ENCODE data around the gene NACC2. TPM values are rescaled to one million over a fixed set of nuclear protein-coding genes. Genes with fewer than 3 reads are reported as not detected.

The NACC2 gene
- total RNA-seq, 1 donor from 2014 or later: 36.0 TPM

DNA sequence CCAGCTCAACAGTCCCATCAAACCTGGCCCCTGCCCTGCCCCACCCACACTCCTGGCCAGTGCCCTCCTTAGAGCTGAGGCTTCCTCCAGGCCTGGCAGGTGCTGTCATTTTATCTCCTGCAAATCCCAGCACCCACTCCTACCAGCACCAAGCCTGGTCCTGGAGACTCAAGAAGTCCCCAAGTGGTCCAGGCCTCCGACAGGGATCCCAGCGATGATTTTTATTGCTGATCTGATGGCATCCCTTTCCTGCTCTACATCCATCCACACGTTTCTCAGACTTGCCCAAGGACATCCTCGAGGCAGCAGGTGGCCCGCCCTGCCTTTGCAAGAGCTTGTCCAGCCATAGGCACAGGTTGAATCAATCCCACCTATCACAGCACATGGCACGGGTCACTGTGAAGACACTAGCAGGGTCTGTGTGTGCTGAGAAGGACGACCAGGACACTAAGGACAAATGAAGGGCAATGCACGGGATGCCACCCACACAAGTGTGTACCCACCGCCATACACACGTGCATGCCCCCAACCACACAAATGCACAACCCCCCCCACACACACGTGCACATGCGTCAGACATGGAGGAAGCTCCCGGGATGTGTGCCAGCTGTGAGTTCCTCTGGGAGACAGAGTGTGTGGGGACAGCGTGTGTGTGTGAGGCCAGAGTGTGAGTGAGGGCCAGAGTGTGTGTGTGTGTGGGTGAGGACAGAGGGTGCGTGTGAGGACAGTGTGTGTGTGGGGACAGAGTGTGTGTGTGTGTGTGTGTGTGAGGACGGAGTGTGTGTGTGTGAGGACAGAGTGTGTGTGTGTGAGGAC, 71.5 kb downstream of the NACC2 start:
- DNase-seq (ENCODE audit: low spot score): no peak

DNA sequence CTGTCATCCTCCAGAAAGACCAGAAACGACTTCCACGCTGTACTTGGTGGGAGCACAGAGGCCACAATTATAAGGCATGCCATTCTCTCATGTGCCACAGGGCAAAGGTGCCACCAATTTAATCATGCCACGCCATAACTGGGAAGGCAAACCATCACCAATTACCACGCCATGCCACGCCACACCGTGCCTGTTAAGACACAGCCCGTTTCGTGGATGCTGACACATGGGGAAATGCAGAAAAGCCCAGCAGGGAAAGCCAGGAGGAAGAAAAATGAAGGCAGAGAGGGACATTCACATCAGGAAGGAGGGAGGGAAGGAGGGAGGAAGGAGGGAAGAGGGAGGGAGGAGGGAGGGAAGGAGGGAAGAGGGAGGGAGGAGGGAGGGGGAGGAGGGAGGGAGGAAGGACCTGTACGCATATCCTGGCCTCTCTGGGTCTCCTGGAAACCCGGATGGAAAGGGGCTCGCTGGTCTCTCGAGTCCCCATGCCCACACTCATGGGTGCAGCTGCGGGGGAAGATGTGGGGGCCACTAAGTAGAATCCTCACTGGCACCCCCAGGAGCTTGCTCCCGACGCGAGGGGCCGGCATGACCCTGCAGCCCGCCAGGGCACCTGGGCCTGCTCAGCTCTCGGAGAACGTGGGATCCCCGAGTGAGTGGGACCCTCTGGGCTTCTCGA, 72.2 kb downstream of the NACC2 start:
- no peak for DNase-seq (ENCODE audit: low spot score)

DNA sequence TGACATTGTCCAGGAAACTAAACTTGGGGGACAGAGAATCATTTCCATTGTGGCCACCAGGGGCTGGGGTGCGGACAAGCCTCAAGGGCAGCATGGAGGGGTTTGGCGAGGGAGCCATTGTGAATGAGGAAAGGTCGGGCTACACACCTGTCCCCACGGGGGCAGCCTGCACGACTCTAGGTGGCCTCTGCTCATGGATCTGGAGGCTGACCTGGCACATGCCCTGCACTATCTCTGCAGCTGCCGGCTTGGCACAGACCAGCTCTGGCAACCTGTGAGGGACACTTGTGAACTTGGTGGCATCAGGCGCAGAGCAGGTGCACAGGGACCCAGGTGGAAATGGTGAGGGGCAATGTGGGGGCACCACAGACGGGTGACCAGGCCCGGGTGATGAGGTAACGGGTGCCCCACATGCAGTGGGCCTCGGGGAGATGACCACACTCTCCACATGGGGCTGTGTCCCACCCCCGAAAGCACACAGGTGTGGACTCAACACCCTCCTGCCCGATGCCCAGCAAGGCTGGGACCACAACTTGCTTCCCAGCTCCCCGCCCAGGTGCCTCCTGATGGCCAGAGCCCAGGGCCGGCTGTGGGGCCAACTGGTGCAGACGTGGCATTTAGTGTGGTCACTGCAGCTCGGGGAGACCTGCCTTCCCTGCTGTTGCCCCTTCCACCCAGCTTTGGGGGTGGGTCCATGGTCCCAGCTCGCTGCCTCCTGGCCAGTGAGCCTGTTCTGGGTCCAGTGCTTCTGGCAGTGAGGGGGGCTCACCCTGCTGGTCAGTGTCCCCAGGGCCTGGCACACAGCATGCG, 73.0 kb downstream of the NACC2 start:
- no peak for DNase-seq (ENCODE audit: low spot score)

DNA sequence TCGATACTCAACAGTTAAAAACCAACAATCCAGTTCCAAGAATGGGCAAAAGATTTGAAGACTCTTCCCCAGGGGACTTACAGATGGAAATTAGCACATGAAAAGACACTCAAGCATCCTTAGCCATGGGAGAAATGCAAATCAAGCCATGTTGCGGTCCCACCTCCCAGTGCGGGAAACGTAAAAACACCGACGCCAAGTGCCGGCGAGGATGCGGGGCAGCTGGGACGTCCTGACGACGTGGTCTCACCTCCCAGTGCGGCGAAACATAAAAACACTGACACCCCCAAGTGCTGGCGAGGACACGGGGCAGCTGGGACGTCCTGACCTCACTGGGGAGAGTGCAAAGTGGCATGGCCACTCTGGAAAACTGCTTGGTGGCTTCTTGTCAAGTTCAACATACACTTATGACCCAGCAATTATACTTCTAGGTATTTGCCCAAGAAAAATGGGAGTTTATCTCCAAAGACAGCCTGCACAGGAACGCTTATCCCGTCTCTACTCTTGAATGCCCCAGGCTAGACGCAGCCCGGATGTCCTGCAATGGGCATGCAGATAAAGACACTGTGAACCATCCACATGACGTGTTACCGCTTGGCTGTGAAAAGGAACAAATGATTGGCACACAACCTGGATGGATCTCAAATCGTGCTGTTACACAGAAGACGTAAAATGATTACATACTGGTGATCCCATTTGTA, 73.8 kb downstream of the NACC2 start:
- no peak for DNase-seq (ENCODE audit: low spot score)

DNA sequence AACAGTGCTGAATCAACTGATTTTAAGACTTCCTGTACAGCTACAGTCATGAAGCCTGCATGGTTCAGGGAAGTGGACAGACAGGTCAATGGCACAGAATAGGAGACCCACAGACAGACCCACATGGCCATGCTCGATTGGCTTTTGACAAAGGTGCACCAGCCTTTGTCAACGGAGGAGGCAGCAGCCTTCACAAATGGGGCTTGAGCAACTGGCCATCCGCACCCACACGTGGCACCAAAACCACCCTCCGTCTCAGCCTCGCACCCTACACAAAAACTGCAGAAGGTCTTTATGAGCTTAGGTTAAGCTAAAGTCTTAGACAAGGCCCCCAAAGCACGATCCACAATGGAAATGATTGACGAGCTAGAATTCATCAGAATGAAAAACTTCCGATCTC, 74.4 kb downstream of the NACC2 start:
- no peak for DNase-seq (ENCODE audit: low spot score)

DNA sequence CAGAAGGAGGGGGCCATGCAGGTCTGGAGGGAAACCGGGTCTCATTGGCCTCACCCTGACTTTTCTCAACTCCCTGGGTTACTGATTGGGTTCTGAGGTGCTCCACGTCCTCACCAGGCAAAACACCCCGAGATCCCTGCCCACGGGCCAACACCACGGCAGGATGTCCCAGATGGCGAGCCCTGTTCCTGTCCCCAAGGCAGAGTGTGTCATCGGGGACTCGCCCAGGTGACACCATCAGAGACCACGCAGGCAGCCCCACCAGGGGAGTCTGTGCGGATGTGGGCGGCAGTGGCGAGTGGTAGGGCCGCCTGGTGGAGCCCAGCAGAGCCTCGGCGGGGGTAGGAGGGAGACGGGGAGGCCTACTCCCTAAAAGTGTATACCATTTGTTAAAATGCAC, 74.9 kb downstream of the NACC2 start:
- no peak for DNase-seq (ENCODE audit: low spot score)

DNA sequence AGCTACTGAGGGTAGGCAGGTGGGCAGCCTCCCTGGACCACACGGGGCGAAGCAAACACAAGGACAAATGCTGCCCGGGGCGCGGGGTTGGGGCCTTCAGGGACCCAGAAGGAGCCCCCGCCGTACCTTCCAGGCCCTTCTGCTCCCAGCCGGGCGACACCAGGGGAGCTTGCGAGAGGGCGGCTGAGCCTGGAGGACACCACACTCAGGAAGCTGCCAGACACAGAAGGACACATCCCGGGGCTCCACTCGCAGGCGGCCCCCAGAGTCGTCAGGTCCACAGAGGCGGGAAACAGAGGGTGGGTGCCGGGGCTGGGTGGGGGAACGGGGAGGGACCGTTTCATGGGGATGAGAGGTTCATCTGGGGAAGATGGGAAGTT, 75.4 kb downstream of the NACC2 start:
- no peak for DNase-seq (ENCODE audit: low spot score)

DNA sequence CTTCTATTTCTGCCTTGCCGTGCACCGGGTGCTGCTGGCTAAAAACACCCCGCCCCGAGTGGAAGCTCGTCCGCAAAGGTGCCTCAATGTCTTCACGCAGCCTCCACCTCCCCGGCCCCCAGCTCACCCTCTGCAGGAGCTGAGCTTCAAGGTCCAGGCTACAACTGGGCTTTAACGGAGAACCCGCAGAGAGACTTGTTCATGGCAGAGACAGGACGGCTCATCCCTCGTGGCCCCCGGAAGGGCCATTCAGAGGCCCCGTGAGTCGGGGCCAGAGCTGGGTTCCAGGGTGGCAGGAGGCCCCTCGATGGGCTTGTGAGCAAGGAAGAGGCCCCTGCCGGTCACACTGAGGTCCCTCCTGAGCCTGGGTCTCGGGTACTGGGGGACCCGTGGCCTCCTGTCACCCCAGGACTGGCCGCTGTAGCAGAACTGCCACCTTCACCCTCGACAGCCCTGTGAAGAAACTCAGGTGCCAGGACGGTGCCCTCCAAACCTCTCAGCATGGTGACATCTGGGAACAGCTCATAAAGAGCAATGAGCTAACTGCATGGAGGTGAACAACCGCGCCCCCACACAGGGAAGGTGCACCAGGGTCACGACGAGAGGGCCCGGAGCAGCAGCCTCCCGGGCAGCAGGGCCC, 75.9 kb downstream of the NACC2 start:
- no peak for DNase-seq (ENCODE audit: low spot score)

DNA sequence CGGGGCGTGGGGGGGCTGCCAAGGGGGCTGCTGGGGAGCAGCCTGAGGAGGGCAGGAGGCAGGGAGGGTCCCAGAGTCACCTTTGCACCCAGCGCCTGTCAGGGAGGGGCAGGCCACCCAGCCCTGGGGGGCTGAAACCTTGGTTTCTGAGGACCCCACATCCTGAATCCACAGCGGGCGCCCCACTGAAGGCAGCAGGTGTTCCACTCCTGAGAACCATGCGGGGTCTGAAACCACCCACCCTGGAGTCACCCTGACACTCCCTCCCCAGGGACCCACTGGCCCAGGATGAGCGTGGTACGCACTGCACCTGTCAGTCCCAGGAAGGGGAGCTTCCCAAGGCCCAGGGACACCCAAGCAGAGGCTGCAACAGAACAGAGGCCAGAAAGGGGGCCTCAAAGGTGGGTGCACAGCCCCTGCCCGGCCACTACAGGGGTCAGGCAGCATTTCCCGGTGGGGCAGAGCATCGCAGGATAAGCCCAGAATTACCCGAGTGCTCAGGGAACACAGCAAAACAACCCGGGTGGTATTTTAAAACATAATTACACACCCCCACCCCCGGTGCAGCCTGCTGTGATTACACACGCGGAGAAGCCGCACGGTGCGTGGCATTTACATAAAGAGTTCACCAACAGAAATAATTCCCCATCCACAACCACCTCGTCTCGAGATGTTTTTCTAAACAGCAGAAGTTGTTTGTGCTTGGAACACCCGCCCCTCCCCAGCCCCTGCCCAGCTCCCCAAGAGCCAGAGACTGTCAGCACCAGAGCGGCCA, 76.6 kb downstream of the NACC2 start:
- no peak for DNase-seq (ENCODE audit: low spot score)

DNA sequence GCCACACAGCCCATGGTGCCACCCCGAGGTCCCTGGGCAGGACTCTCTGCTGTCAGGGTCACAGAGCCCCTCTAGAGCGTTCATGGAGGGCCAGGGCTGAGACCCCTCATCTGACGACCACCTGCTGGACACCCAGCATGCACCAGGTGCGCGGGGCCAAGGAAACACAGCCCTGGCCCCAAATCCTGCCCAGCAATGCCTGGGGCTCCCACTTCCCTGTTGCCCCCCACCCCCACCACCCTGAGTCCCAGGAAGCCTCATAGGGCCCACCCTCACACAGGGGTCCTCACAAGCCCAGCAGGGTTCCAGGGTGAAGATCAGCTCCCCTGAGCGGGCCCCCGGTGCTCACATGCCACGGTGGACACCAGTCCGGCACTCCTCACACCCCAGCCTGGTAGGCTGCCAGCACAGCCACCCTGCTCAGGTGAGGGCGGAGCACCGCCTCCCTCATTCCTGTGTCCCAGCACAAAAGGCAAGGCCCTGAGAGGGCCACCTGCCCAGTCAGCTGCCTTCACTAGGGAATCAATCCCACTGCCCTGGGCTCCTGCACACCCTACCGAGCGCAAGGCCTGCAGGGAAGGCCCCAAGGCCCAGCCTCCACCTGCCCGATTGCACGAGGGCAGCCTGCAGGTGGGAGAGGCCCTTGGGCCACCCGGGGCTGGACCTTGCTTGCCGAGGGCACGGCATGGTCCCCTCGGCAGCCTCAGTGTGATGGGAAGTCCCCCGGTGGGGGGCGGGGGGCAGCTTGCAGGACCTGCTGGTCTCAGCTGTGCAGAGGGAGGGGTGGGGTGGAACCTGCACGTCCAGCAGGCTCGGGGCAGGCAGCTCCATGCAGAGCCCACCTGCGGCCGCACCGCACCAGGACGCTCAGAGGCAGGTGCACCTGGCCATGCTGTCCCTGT, 77.5 kb downstream of the NACC2 start:
- DNase-seq (ENCODE audit: low spot score): no peak

DNA sequence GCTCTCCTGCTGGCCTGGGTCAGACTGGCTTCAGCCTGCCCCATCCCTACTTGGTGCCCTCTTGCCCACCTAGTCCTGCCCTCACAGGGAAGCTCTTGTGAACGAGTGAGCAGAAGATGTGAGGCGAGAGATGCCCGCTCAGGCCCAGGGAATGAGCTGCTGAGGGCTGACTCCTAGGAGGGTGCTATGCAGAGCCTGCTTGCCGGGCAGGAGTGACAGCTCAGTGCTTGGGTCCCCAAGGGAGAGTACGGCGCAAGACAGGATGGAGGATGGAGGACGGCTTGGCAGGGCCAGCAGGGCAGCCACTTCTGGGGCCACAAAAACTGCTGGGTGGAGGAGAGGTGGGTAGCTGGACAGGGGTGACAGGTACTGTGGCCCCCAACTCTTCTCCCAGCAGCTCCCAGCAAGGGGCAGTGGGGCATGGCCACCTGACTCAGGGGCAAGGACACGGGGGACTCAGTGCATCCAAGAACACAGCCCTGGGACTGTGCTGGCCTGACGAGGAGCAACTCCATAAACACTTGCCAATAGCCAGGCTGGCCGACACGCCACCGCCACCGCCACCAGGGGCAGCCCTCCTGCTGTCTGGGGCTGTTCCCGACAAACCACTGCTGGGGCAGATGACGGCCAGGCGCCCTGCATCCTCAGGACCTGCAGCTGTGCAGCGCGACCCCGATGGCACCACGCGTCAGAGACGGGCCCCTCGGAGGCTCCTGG, 78.4 kb downstream of the NACC2 start:
- no peak for DNase-seq (ENCODE audit: low spot score)

DNA sequence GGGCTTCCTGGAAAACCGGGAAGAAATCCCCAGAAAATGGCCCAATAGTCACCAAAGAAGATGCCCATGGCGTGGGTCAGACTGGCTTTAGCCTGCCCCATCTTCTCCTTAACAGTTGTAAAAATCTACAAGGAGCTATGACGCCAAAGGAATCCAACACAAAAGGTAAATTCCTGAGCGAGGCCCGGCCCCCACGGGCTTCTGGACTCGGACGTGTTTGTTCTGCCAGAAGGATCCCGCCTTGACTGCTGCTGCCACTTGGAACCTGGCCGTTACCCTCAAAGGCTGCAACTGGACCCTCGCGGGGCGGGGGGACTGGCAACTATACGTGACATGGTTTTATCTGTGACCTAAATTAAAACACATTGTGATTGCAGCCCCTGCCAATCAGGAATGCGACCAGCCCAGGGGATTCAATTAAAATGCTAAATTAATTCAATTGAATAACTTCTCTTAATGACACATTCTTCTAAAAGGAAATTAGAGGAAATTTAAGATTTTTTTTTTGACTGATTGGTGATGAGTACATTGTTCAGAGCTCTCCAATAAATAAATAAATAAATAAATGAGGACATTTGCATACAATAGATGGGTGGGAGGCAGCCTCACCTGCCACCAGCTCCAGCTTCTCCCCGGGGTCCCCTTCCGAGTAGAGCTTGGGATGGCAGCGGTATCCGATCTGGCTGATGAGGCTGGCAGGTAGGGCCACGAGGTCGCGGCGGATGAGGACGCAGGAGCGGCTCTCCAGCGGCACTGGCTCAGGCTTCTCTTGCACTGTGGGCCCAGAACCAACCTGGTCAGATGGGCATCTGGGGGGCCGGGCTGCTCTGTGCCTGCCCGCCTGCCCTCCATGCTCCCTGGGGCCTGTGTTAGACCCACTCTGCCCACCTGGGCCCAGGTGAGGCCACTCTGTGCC, 79.2 kb downstream of the NACC2 start:
- no peak for DNase-seq (ENCODE audit: low spot score)

DNA sequence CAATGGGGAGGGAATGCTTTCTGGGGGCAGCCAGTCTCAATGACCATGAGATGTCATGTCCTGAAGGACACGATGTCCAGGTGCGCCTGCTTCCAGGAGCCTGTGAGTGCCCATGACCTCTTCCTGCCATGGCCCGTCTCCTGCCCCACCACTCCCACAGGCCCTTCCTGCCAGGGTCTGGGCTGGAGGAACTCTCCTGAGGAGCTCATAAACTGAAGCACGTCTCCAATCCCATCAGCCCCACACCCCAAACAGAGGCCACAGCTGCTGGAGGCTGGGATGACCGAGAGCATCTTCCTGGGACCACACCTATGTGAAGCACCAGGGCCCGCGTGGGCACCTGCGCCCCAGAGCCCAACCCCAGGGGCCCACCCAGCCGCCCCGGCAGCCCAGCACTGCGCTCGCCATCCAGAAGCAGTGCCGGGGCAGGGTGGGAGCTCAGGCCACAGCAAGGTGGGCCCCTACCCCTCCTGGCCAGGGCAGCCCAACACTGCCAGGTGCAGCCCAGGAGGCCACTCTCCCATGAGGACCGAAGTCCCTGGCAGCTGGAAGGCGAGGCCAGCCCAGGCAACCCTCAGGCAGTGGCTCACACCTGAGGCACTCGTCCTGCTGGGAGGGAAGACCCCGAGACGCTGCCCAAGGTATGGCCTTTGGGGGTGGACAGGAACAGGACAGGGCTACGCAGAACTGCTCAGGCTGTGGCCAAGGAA, 80.0 kb downstream of the NACC2 start:
- no peak for DNase-seq (ENCODE audit: low spot score)

DNA sequence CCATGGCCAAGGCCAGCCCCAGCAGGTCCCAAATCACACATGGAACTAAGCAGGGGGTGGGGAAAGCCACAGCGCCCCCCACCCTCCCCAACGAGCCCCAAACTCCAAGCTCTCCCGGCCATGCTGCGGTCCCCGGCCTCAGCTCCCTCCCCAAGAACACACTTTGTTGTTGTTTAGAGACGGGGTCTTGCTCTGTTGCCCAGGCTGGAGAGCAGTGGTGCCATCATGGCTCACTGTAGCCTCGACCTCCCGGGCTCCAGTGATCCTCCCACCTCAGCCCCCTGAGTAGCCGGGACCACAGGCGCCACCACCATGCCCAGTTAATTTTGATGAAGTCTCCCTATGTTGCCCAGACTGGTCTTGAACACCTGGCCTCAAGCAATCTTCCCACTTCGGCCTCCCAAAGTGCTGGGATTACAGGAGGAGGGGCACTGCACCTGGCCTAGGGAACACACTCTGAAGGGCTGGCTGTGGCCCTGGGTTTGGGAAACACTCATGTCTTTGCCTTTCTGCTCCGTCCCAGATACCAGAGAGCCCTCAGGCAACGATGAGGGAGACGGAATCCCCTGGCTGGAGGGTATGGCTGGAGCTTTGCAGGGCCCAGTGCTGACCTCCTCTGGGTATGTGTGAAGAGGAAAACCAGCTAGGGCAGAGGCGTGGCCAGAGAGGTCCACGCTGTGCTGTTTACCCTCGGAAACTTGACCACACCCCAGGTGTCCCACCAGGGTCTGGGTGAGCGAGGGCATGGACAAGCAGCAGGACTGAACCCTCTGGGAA, 80.8 kb downstream of the NACC2 start:
- no peak for DNase-seq (ENCODE audit: low spot score)

DNA sequence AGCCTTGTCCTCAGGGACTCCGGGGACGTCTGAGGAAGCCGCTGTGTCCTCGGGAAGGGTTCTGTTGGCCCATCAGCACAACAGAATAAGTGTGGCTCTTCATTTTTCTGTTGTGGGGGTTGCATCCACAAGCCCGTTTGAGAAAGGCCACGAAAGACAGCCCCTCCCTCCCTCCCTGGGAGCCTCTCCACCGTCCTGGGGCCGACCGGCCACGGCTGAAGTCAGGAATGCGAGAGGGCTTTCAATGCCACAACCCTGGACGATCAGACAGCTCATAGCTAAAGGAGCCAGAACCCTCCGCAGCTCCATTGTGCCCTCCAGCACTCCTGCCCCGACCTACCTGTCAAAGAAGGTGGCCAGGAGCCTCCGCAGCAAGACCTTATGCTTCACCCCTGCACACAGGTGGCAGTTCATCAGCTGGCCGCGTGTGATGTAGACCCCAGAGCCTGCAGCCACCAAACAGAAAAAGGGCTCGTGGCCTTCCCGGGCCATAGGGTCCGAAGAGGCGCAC, 81.5 kb downstream of the NACC2 start:
- DNase-seq (ENCODE audit: low spot score): no peak

DNA sequence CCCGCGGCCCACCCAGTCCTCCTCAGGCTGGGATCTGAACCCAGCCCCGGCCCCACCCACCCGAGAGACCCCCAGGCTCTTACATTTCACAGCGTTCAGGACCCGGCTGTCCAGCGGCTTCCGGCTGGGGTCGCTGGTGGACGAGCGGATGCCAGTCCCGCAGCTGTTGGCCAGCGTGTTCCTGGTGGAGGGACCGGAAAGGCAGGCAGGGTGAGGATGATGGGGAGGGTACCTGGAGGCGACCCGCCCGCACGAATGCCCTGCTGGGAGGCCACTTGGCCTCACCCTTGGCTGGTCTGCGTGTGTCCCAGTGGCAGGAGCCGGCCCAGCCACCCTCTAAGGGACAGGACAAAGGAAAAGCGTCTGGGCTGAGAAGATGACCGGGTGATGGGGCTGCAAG, 82.0 kb downstream of the NACC2 start:
- no peak for DNase-seq (ENCODE audit: low spot score)

Data from ureter (tissue), 1 donor.